Measurements from ENCODE around the gene NISCH.
A peak's percentile ranks its signal among the peaks of the same experiment; 100 is the strongest.

The NISCH gene

GRCh38 chr3:52455283-52456168 is at the start of gene NISCH:
TSS of gene NISCH (plus strand) at chr3:52455604. CDS start at chr3:52455642, 38 bp downstream.
- DNase-seq: peak; percentile 93 to 96 (median 96)

DNA sequence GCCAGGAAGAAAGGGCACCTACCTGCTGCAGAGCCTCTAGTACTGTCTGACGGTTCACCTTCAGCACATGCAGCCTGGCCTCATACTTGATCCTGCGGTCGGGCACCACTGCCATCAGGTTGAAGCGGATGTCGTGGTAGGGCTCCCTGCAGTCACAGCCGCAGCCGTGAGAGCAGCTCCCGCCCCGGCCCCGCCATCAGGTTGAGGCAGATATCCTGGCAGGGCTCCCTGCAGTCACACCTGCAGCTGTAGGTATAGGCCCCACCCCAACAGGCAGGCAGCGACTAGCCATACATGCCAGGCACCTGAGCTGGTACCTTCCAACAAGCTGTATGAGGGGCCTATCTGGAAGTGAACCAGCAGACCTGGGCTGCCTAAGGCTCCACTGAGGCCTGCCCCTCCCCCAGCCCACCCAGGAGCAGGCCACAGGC is 49.2 kb upstream of the NISCH start:
- no peak for DNase-seq

- no peak for DNase-seq
These were observed 48.5 kb upstream of the NISCH start for GRCh38 chr3:52406791-52407510.

GRCh38 chr3:52407779-52408178 is 47.6 kb upstream of the NISCH start:
- DNase-seq: no peak

DNA sequence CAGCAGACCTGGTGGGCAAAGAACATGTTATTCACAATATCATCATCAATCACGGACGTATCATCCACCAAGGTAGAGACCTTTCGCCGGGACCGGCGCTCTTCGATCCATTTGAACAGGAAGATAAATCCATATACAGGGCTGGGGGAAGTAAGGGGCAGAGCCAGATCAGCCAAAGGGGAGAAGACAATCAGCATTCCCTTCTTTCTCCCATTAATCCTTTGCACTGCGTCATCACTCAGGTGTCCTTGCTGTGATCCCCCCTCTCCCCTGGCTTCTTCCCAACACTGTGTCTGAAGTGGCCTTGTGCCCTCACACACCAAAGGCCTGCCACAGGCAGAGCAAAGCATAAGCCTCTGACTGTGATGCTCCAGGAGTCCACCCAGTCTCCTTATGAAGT is 46.9 kb upstream of the NISCH start:
- no peak for DNase-seq

- DNase-seq: no peak
These were observed 39.6 kb upstream of the NISCH start for GRCh38 chr3:52415800-52416199.

GRCh38 chr3:52420388-52420787 is 35.0 kb upstream of the NISCH start:
- DNase-seq: no peak

DNA sequence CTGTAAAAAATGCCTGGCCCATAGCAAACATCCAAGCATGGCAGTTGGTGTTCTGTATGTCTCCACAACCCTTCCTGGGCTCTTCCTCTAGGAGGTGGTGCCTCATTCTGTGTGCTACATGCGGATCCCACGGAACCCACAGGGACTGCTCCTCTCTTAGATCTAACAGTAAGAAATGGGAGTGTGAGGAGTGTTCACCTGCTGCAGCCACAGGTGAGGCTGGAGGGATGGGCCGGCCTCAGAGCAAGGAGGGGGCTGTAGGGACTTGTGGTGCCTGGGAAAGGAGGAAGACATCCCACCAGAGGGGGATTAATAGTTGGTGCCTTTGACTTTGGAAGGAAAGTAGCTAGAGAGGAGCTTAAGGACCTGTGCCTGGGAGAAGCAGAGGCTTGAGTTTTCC is 32.7 kb upstream of the NISCH start:
- DNase-seq: no peak

- DNase-seq: no peak
These were observed 32.2 kb upstream of the NISCH start for GRCh38 chr3:52423173-52423572.

DNA sequence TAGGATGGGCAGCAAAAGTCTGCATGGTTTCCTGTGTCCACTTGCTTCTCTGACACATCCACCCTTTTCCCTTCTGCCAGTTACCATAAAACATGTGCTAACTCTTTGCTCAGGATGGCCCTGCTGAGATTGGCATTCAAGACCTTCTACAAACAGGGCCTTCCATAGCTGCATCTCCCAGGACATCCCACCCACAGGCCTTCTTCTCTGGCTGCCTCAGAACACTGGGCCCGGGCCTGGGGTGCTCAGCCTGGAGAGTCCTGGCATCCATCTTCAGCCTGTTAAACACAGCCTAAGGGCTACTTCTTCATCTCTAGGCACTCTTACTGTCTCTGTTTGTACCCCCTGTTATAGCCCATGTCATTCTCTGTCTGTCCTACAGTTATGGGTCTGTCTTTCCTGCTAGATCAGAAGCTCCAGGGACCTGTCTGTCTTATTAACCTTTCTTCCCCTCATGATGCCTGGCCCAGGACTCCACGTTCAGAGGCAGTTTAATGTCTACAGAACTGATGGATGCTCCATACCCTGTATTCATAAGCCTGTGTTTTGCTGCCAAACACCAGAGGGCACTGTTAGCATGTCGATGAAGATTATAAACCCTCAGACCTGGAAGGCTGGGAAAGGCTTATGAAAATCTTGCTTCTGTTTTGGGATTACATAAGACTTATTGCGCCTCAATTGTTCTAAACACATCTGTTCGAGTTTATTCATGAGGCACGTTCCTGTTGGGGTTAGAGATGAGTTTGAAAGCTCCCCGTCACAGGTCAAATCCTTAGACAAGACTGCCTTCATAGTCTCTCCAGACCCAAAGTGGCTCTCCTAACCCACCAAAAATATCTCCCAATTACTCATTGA is 27.0 kb upstream of the NISCH start:
- DNase-seq: no peak

- no peak for DNase-seq
These were observed 26.4 kb upstream of the NISCH start for GRCh38 chr3:52429031-52429430.

- DNase-seq: no peak
These were observed 25.5 kb upstream of the NISCH start for GRCh38 chr3:52429779-52430415.

DNA sequence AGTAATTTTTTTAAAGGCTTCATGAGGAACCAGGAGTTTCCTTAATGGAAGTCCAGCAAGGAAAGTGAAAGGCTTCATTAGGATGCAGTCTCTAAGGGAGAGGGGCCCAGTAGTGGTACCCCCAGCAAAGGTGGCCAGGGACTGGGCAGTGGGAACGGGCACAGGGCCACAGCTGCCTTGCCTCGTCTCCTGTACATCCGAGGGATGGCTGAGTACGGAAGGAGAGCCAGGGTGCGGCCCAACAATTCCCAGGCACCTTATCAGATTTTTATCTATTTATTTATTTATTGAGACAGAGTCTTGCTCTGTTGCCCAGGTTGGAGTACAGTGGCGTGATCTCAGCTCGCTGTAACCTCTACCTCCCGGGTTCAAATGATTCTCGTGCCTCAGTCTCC is 25.0 kb upstream of the NISCH start:
- DNase-seq: no peak

DNA sequence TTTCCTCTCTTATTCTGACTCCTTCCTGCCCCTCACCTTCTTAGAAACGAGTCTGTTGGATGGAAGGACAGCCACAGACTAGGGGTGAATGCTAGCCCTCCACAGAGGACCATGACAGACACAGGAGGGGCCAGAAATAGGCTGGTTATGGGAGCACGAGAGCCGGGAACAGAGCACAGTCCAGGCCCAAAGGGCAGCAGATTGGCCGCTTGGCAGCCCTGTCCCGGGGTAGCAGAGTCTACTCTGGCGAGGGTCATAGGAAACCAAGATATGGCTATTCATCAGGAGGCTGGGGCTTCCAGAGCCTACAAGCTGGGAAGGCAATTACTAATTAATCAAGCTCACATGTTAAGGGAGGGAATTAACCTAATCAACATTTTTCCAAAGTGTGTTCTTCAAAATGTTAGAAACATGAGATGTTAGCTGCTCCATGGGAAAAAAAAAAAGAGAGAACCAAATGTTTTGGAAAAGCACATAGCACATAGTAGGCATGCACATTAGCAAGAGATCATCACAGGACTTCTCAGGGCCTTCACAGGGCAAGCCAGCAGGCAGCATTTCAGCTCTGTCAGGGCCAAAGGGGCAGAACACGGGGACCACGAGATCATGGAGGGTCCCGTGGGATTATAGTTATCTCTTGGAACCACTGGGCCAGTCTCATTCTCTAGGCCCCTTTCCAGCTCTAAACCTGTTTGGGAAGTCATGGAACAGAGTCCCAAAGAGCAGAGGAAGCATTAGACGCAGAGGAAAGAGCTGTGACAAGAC is 23.8 kb upstream of the NISCH start:
- DNase-seq: no peak

- DNase-seq: no peak
These were observed 23.2 kb upstream of the NISCH start for GRCh38 chr3:52432225-52432624.

DNA sequence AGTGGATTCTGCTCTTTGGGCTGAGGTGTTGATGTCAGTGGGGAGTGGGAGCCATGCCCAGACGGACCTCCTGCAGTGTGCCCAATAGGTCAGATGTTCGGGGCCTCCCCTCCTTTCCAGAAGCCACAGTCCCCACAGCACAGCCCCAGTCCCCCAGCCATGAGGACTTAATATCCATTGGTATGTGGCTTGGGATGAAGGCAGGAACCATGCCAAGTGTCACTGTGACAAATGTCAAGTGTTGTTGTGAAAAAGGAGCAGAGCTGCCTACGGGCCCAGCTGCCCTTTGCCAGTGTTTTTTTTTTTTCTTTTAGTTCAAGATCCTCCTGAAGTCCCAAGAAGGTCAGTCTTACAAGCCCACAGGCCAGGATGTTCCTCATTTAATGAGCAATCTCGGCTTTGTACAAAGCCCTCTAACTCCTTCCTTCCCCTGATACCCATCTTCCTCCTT is 22.7 kb upstream of the NISCH start:
- no peak for DNase-seq

GRCh38 chr3:52433328-52433995 is 21.9 kb upstream of the NISCH start:
- no peak for DNase-seq

DNA sequence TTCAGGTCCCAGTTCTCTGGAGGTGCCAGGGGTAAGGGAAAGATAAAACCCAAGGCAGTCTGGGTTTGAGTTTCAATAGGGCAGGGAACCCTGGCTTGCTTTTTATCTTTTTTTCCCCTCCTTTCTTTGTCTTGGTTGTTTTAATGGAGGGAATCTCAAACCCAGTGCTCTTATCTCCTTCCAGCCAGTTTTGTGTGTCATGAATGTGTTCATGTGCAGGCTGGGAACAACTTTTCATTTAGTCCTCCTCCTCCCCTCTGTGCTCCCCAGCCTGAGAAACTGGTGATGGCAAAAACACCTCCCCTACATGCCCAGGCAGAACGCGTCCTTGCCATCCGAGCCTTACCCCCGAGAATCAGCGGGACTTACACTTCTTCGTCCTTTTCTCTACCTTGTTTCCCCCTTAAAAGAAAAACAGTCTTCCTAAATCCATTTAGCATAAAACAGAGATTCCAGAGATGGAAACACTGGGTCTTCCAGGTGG is 21.4 kb upstream of the NISCH start:
- no peak for DNase-seq

DNA sequence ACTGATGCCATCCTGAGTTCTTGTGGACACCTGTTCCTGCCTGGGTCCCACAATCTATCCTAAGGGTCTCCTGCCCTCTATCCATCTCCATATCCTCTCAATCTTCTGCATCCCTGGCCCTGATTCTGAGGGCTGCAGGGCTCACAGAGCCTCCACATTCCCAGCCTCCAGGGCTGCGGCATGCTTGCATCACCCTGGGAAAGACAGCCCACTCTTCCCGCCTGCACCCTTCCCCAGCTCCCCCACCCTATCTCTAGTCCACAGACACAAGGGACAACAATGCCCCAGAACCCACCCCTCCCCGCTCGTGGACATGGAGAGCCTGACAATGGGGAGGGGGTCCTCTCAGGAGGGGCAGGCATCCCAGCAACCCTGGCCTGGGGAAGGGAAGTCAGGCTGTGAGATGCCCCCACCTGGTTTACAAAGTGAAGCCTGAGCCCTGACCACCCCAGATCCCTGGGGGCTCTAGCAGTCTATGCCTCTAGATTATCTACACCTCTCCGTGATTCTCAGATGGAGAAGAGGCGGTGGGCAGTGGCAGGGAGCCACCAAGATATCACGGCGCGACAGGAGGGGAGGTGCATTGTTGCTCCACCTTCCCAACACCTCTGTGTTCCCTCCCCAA is 20.8 kb upstream of the NISCH start:
- no peak for DNase-seq

GRCh38 chr3:52435246-52436101 is 19.9 kb upstream of the NISCH start:
- no peak for DNase-seq
